Epithelial cell of esophagus (primary cell): Measurements from ENCODE around the gene RAD51AP1.
A peak's percentile ranks its signal among the peaks of the same experiment; 100 is the strongest.

Source experiments
- DNase-seq: peaks from one replicate; pipeline ENCODE4 v3.0.0; 2010; ENCODE audit warnings: low read depth
- H3K4me3 ChIP-seq: 2 replicates; pipeline ENCODE4 v1.5.1; 2011; ENCODE audit warnings: mild to moderate bottlenecking, low read length, control low read depth
- TF ChIP-seq, protein P1 (sequence below): IDR thresholded peaks from 2 replicates; pipeline ENCODE4 v1.5.1; 2011; ENCODE audit warnings: low read depth, mild to moderate bottlenecking, low read length, control low read depth, inconsistent platforms; ENCODE audit not compliant: insufficient read depth; ENCODE audit errors: missing control alignments

RAD51AP1 gene

DNA sequence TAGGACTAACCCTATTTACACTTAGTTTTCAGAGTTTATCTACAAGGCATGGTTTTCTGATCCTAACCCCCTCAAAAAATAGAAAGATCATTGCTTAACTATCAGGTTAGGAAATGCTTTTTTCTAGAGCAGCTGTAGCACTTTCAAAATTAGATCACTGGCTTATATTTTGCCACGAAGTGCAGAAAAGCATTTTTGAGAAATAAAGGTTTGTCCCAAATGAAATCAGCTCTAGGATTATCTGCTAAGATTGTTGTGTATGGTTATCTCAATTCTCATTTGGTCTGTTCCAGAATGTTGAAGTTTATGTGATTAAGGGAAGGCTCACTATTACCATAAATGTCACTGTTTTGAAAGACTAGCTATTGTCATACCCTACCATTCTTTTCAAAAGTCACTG lies 13.5 kb downstream of the RAD51AP1 start:
- TF ChIP-seq, protein P1, sequence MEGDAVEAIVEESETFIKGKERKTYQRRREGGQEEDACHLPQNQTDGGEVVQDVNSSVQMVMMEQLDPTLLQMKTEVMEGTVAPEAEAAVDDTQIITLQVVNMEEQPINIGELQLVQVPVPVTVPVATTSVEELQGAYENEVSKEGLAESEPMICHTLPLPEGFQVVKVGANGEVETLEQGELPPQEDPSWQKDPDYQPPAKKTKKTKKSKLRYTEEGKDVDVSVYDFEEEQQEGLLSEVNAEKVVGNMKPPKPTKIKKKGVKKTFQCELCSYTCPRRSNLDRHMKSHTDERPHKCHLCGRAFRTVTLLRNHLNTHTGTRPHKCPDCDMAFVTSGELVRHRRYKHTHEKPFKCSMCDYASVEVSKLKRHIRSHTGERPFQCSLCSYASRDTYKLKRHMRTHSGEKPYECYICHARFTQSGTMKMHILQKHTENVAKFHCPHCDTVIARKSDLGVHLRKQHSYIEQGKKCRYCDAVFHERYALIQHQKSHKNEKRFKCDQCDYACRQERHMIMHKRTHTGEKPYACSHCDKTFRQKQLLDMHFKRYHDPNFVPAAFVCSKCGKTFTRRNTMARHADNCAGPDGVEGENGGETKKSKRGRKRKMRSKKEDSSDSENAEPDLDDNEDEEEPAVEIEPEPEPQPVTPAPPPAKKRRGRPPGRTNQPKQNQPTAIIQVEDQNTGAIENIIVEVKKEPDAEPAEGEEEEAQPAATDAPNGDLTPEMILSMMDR: no peak
- H3K4me3 ChIP-seq: no peak overlapping the region
- no peak for DNase-seq

DNA sequence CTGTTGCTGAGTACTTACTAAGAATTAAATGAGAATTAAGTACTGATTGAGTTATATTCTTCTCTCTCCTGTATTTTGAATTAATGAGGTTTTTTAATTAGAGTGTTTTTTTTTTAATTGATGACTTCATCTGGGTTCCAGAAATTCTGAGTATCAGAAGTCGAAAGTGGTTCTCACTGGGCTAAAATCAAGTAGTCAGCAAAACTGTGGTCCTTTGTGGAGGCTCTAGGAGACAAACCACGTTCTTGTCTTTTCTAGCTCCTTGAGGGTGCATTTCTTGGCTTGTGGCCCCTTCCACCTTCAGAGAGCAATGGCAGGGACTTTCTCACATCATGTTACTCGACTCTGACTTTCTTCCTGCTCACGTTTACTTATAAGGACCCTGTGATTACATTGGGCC lies 15.3 kb downstream of the RAD51AP1 start:
- TF ChIP-seq, protein P1: no peak
- no peak overlapping the region for H3K4me3 ChIP-seq
- DNase-seq: no peak

DNA sequence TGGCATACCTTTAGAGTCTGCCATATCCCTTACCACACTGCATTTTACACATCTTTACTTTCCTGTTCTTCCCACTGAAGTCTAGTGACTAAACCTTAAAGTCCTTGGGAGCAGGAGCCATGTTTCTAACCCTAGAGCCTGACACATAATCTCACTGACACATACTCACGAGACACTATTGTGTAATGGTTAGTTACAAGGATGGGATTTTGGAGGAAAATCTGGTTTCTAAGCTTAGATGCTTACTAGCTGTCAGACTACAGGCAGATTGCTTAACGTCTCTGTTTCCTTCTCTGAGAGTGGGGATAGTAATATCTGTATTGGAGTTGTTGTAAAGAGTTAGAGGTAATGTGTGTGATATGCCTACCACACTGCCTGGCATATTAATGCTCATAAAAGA lies 17.1 kb downstream of the RAD51AP1 start:
- peak; percentile 33 for DNase-seq
- no peak overlapping the region for H3K4me3 ChIP-seq
- TF ChIP-seq, protein P1: no peak

DNA sequence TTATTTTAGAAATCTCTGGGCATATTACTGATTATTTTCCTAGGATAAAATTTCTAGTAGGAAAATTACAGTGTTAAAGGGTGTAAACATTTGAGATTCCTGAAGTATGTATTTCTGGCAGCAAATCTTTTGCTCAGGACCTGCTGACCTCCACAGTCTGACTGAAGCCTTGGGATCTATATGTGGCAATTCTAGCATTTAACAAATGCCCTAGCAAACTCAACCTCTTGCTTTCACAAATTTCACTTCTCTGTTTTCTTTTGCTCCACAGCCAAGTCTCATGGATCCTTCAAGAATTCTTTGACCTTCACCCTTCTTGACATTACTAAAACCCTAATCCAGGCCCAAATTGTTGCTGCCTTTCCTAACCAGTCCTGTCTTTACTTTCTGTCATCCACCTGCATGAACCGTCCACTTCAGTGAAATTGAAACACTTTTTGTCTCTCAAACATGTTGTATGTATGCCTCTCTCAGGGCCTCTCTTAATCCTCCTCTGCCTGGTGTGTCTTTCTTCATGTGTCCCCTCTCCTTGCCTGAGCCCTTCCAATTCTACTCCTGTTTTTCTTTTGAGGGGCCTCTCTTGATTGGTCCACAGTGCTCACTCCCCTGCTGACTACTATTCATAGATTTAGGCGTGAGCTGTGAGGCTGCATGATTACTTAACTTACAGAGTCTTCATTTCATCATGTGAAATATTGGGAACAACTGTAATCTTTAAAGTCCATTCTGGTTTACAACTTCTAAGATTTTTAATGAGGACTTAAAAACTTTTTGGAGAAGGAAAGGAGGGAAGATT lies 18.2 kb downstream of the RAD51AP1 start:
- no peak for DNase-seq
- H3K4me3 ChIP-seq: no peak overlapping the region
- TF ChIP-seq, protein P1: no peak

DNA sequence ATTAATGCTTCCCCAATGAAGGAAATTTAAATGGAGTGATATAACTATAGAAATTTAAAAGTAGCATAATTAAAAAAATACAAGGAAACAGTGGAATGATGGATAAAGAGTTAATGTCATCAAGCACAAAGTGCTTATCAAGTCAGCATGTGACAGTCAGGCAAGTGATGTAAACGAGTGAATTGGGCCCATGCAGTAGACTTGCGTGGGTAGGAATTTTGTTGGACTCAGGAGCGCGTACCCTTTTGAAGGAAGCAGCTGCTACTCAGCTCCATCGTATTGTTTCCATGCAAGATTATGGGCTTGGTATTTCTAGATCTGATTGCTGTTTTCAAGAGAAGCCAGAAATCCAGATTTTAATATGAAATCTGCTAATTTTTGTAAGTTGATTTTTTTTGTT lies 18.9 kb downstream of the RAD51AP1 start:
- no peak for DNase-seq
- no peak overlapping the region for H3K4me3 ChIP-seq
- TF ChIP-seq, protein P1: no peak

DNA sequence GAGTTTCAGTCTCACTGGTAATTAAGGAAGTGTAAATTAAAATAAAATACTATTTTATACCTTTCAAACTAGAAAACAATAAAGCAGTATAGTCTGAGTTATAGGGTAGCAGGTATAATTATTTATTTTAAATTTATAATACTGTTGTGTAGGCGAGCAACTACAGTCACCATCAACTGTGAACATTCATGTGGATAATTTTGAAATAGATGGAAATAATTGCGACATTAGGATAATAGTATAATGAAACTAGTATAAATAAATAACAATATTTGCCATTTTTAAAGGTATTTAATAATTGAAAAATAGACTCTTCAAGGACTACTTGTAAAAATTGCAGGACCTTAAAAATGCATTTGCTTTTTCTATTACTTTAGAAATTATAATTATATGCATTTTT lies 19.5 kb downstream of the RAD51AP1 start:
- DNase-seq: no peak
- no peak overlapping the region for H3K4me3 ChIP-seq
- TF ChIP-seq, protein P1: no peak

DNA sequence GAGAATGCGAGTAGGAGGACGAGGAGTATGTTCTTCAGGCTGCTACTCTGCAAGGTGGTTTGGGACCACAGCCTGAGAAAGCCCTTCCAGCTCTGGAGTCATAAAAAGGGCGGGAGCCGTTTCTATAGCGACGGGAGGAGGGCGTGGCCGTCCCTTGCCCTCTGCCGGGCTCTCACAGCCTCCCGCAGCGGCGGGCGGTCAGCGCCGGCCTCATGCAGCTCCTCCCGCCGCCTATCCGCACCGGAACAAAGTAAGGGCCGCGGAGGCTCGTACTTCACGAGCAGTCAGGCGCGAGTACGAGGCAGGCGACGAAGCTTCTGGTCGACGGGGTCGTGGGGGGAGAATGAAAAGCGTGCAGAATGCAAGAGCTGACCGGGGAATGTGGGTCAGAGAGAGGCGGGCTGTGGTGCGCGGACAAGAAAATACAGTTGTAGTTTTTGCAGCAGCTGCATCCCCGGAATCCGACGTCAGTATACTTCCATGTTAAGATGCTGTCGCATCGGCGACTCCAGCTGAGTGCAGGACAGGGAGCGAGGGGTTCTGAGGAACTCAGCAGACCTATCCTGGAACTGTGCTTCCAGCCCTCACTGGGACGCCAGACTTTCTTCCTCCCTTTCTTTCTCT lies 23.5 kb downstream of the RAD51AP1 start, which contains the start of gene DYRK4:
Gene DYRK4 (plus strand): TSS at position 175 of the 624 bp plus-strand sequence. CDS start 38 bp downstream, at position 213.
- DNase-seq: peak; percentile 55
- TF ChIP-seq, protein P1: no peak
- H3K4me3 ChIP-seq: peak within 1 kb of the TSS; percentile 27
